Duodenal mucosa (tissue), 2 donors: ENCODE results near the gene SGMS2.

Source experiments
- H3K27ac ChIP-seq: one replicate; pipeline ENCODE4 v1.7.0; 2013; ENCODE audit warnings: low read depth, low read length
- H3K27me3 ChIP-seq, 2 donors: one replicate each; pipeline ENCODE4 v1.7.0; 2013; ENCODE audit warnings: low read length in 2 of 2, control low read depth in 1 of 2; ENCODE audit not compliant: insufficient read depth in 2 of 2, control insufficient read depth in 1 of 2
- H3K36me3 ChIP-seq, 2 donors: one replicate each; pipeline ENCODE4 v1.7.0; 2013; ENCODE audit warnings: low read length in 2 of 2, control low read depth in 1 of 2; ENCODE audit not compliant: insufficient read depth in 2 of 2, control insufficient read depth in 1 of 2
- H3K4me1 ChIP-seq, 2 donors: one replicate each; pipeline ENCODE4 v1.7.0; 2013; ENCODE audit warnings: low read length in 2 of 2, control low read depth in 1 of 2; ENCODE audit not compliant: insufficient read depth in 2 of 2, control insufficient read depth in 1 of 2
- H3K4me3 ChIP-seq, 2 donors: one replicate each; pipeline ENCODE4 v1.7.0; 2013; ENCODE audit warnings: low read length in 2 of 2, low read depth in 1 of 2
- H3K9ac ChIP-seq, 2 donors: one replicate each; pipeline ENCODE4 v1.7.0; 2013; ENCODE audit warnings: low read length in 2 of 2, low read depth in 1 of 2
- H3K9me3 ChIP-seq, 2 donors: one replicate each; pipeline ENCODE4 v1.7.0; 2013; ENCODE audit warnings: low read length in 2 of 2, control low read depth in 1 of 2; ENCODE audit not compliant: control insufficient read depth in 1 of 2

Gene SGMS2

GRCh38 chr4:107826421-107826980 lies 1.8 kb downstream of the SGMS2 start:
- Histone ChIP-seq H3K9me3 (no peaks in the 10 kb centered on the region), H3K4me1 (peaks cover 3 to 6% of the 10 kb centered on the region in 2 donors), H3K27ac (peak overlapping the region; percentile 91), H3K27me3 (no peaks in the 10 kb centered on the region), H3K4me3 (peak overlapping the region; percentile 69 to 71), H3K9ac (peak overlapping the region; percentile 63 to 74), H3K36me3 (no peaks in the 10 kb centered on the region)

GRCh38 chr4:107828315-107829090 lies 3.8 kb downstream of the SGMS2 start:
- Histone ChIP-seq H3K9me3 (no peaks in the 10 kb centered on the region), H3K36me3 (no peaks in the 10 kb centered on the region), H3K4me3 (no peak overlapping the region), H3K4me1 (peaks cover 3 to 4% of the 10 kb centered on the region in 2 donors), H3K9ac (no peak overlapping the region), H3K27ac (no peak overlapping the region), H3K27me3 (no peaks in the 10 kb centered on the region)

- Histone ChIP-seq H3K27me3 (no peaks in the 10 kb centered on the region), H3K4me3 (no peak overlapping the region), H3K9me3 (no peaks in the 10 kb centered on the region), H3K4me1 (no peaks in the 10 kb centered on the region), H3K9ac (no peak overlapping the region), H3K27ac (no peak overlapping the region), H3K36me3 (peaks cover 0 to 1% of the 10 kb centered on the region in 2 donors)
Observed at GRCh38 chr4:107831140-107831539, 6.4 kb downstream of the SGMS2 start.

DNA sequence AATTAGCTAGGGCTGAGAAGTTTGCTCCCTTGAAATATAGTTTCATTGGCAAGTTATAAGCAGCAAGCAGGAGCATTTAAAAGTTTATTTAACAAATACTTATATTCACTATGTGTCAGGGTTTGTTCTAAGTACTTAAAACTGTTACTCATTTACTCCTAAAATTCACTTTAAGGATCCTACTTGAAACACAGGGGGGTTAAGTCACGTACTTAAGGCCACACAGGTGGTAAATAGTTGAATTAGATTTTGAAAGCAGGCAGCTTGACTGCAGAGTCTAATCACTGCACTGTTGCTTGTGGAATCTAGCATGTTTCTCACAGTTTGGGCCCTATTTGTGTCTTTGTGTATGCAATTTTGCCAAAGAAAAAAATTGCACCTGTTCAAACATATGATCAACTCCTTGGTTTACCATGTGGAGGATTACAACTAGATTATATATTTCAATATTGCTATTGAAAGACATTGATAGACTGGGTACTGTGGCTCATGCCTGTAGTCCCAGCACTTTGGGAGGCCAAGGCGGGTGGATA lies 7.6 kb downstream of the SGMS2 start:
- Histone ChIP-seq H3K27ac (no peak overlapping the region), H3K4me3 (no peak overlapping the region), H3K9me3 (no peaks in the 10 kb centered on the region), H3K4me1 (peaks cover under 1 to 4% of the 10 kb centered on the region in 2 donors), H3K9ac (no peak overlapping the region), H3K36me3 (peaks cover 0 to 4% of the 10 kb centered on the region in 2 donors), H3K27me3 (no peaks in the 10 kb centered on the region)

- H3K4me3 ChIP-seq, result no peak overlapping the region
- no peaks in the 10 kb centered on the region for H3K9me3 ChIP-seq
- no peaks in the 10 kb centered on the region for H3K27me3 ChIP-seq
- H3K36me3 ChIP-seq, result peaks cover 0 to 4% of the 10 kb centered on the region in 2 donors
- H3K9ac ChIP-seq, result no peak overlapping the region
- no peak overlapping the region for H3K27ac ChIP-seq
- H3K4me1 ChIP-seq, result peaks cover 5 to 11% of the 10 kb centered on the region in 2 donors
Observed at GRCh38 chr4:107834241-107834794, 9.6 kb downstream of the SGMS2 start.

DNA sequence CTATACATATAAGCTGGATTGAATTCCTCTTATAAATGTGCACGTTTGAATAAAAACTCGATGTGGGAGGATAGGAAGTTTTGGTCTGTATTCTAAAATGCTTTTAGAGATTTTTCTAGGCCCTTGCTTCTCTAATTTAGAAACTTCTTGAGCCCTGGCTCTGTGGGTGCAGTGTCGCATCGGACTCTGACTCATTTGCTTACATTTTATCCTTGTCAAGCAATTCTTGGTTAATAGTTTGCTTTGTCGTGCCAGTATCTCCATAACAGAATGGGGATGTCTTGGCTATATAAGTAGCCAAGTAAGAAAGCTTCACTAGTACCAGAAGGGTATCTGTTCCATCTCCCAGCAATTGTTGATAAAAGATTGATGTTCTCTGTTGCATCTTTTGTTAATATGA lies 10.7 kb downstream of the SGMS2 start:
- Histone ChIP-seq H3K9me3 (no peaks in the 10 kb centered on the region), H3K27ac (no peak overlapping the region), H3K9ac (no peak overlapping the region), H3K4me1 (peaks cover 5 to 11% of the 10 kb centered on the region in 2 donors), H3K4me3 (no peak overlapping the region), H3K27me3 (no peaks in the 10 kb centered on the region), H3K36me3 (peaks cover 0 to 4% of the 10 kb centered on the region in 2 donors)

DNA sequence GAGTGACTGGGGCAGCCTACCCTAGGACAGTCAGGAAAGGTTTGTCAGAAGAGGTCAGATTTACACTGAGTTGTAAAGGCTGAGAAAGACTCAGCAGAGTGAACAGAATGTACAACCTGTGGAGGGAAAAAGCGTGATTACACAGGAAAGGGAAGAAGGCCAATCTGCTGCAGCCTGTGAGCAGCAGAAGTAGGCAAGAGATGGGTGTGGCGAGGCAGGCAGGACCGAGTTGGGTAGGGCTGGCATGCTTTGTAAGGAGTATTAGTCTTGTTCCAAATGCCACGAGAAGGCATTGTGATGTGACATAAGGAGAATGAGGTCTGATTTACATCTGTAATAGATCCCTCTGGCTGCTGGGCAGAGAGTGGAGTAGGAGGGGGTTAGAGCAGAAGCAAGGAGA lies 12.6 kb downstream of the SGMS2 start:
- no peak overlapping the region for H3K27ac ChIP-seq
- no peaks in the 10 kb centered on the region for H3K9me3 ChIP-seq

GRCh38 chr4:107837776-107838618 lies 13.3 kb downstream of the SGMS2 start:
- H3K9ac ChIP-seq, result no peak overlapping the region
- no peaks in the 10 kb centered on the region for H3K27me3 ChIP-seq
- no peak overlapping the region for H3K4me3 ChIP-seq
- peaks cover 0 to 4% of the 10 kb centered on the region in 2 donors for H3K36me3 ChIP-seq
- H3K27ac ChIP-seq, result no peak overlapping the region
- H3K4me1 ChIP-seq, result peaks cover 5 to 11% of the 10 kb centered on the region in 2 donors
- H3K9me3 ChIP-seq, result no peaks in the 10 kb centered on the region

More for the DNA sequence above, 12.6 kb downstream of the SGMS2 start:
- Histone ChIP-seq H3K4me3 (no peak overlapping the region), H3K27me3 (no peaks in the 10 kb centered on the region), H3K4me1 (peaks cover 5 to 11% of the 10 kb centered on the region in 2 donors), H3K9ac (no peak overlapping the region), H3K36me3 (peaks cover 0 to 4% of the 10 kb centered on the region in 2 donors)

DNA sequence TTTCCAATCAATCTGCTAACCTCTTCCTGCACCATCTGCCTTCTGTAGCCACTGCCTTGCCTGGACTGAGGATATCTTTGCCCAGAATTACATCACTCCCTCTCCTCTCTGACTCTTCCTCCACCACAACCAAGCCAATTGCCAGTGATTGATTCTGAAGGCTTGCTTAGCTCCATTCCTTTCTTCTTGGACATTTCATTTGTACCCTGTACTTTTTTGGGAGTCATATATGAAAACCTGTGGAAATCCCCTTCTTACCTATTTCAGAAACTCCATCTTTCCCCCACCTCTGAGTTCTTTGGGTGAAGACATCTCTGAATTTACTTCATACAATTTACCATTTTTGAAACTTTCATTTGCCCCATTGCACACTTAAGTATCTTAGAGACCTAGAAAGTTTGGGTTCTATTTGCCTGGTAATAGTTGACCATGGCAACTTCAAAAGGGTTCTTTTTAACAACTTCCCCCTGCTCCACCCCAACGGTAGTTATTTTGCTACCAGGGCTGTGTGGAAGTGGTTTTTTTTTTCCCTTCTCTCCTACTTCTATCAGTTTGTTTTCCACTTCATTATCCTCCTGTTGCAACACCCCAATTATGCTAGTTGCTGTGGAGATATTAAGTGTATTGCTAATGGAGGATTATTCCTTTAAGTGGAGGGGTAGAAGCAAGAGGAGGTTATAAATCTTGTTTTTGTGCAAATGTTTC lies 14.3 kb downstream of the SGMS2 start:
- no peak overlapping the region for H3K9ac ChIP-seq
- peaks cover 0 to 4% of the 10 kb centered on the region in 2 donors for H3K36me3 ChIP-seq
- H3K27ac ChIP-seq, result no peak overlapping the region
- no peak overlapping the region for H3K4me3 ChIP-seq
- H3K9me3 ChIP-seq, result no peaks in the 10 kb centered on the region
- no peaks in the 10 kb centered on the region for H3K27me3 ChIP-seq
- H3K4me1 ChIP-seq, result peaks cover 5 to 11% of the 10 kb centered on the region in 2 donors
